H9 (cell line): ENCODE measurements around the gene UPF1. TPM values are rescaled to one million over a fixed set of nuclear protein-coding genes. Genes with fewer than 3 reads are reported as not detected.
"Not testable (repeated sequence)": the region's sequence is repeated elsewhere in the genome, so short reads cannot be mapped to it uniquely, and the experiment has no call there.

Experiments used
- DNase-seq: peaks from one replicate; pipeline ENCODE4 v3.0.0-alpha.2; 2017
- H2AFZ ChIP-seq: one replicate; pipeline ENCODE4 v1.6.1; 2013; ENCODE audit warnings: mild to moderate bottlenecking, low read length, control low read depth, moderate library complexity
- H2AK5ac ChIP-seq: 2 replicates; pipeline ENCODE4 v1.6.1; 2013; ENCODE audit warnings: low read length, control low read depth, mixed read lengths; ENCODE audit not compliant: insufficient read length
- H2BK120ac ChIP-seq: one replicate; pipeline ENCODE4 v1.6.1; 2013; ENCODE audit warnings: low read depth, mild to moderate bottlenecking, low read length, control low read depth, inconsistent platforms; ENCODE audit not compliant: poor library complexity, severe bottlenecking
- H2BK12ac ChIP-seq: 2 replicates; pipeline ENCODE4 v1.6.1; 2013; ENCODE audit warnings: low read length, control low read depth, mixed read lengths, low read depth; ENCODE audit not compliant: insufficient read length
- H2BK15ac ChIP-seq: 2 replicates; pipeline ENCODE4 v1.6.1; 2013; ENCODE audit warnings: low read depth, low read length, control low read depth
- H2BK20ac ChIP-seq: one replicate; pipeline ENCODE4 v1.6.1; 2013; ENCODE audit warnings: low read depth, mild to moderate bottlenecking, low read length, control low read depth, inconsistent platforms; ENCODE audit not compliant: poor library complexity, severe bottlenecking
- H2BK5ac ChIP-seq: 2 replicates; pipeline ENCODE4 v1.6.1; 2013; ENCODE audit warnings: low read length, control low read depth, mixed read lengths; ENCODE audit not compliant: insufficient read length
- H3K14ac ChIP-seq: 2 replicates; pipeline ENCODE4 v1.6.1; 2013; ENCODE audit warnings: low read length, control low read depth; ENCODE audit not compliant: insufficient read depth
- H3K18ac ChIP-seq: 2 replicates; pipeline ENCODE4 v1.6.1; 2013; ENCODE audit warnings: low read depth, mild to moderate bottlenecking, mixed read lengths, low read length, control low read depth; ENCODE audit not compliant: insufficient read length
- H3K23ac ChIP-seq: 2 replicates; pipeline ENCODE4 v1.6.1; 2013; ENCODE audit warnings: low read length, control low read depth, mixed read lengths, low read depth; ENCODE audit not compliant: insufficient read length
- H3K23me2 ChIP-seq: 2 replicates; pipeline ENCODE4 v1.6.1; 2013; ENCODE audit warnings: low read depth, mild to moderate bottlenecking, mixed read lengths, low read length, control low read depth; ENCODE audit not compliant: insufficient read length, poor library complexity, severe bottlenecking
- H3K27ac ChIP-seq: 2 replicates; pipeline ENCODE4 v1.5.1; 2013; ENCODE audit warnings: low read length, control low read depth, mixed read lengths, low read depth; ENCODE audit not compliant: insufficient read length
- H3K27me3 ChIP-seq: 2 replicates; pipeline ENCODE4 v1.6.1; 2013; ENCODE audit warnings: low read length, control low read depth, inconsistent platforms; ENCODE audit not compliant: insufficient read depth
- H3K4ac ChIP-seq: 2 replicates; pipeline ENCODE4 v1.6.1; 2013; ENCODE audit warnings: low read depth, mild to moderate bottlenecking, control low read depth, inconsistent platforms, low read length, moderate library complexity
- H3K4me1 ChIP-seq: 2 replicates; pipeline ENCODE4 v1.6.1; 2013; ENCODE audit warnings: low read length, control low read depth, inconsistent platforms; ENCODE audit not compliant: insufficient read depth
- H3K4me2 ChIP-seq: 2 replicates; pipeline ENCODE4 v1.6.1; 2013; ENCODE audit warnings: low read length, control low read depth, mixed read lengths; ENCODE audit not compliant: insufficient read length, insufficient read depth
- H3K56ac ChIP-seq: 2 replicates; pipeline ENCODE4 v1.6.1; 2013; ENCODE audit warnings: low read depth, mild to moderate bottlenecking, mixed read lengths, low read length, control low read depth; ENCODE audit not compliant: insufficient read length
- H3K79me1 ChIP-seq: 2 replicates; pipeline ENCODE4 v1.6.1; 2013; ENCODE audit warnings: low read depth, mild to moderate bottlenecking, moderate library complexity, low read length, control low read depth, inconsistent platforms; ENCODE audit not compliant: insufficient read depth, poor library complexity, severe bottlenecking
- H3K79me2 ChIP-seq: 2 replicates; pipeline ENCODE4 v1.6.1; 2013; ENCODE audit warnings: low read length, control low read depth, inconsistent platforms; ENCODE audit not compliant: insufficient read depth
- H3K9ac ChIP-seq: 2 replicates; pipeline ENCODE4 v1.6.1; 2013; ENCODE audit warnings: low read length, control low read depth, mixed read lengths; ENCODE audit not compliant: insufficient read length; ENCODE audit errors: extremely low read depth
- H3K9me3 ChIP-seq: one replicate; pipeline ENCODE4 v1.6.1; 2013; ENCODE audit warnings: low read depth, low read length, inconsistent platforms; ENCODE audit not compliant: control insufficient read depth
- H3T11ph ChIP-seq: one replicate; pipeline ENCODE4 v1.6.1; 2013; ENCODE audit warnings: mild to moderate bottlenecking, low read length, control low read depth, inconsistent platforms
- H4K20me1 ChIP-seq: one replicate; pipeline ENCODE4 v1.6.1; 2013; ENCODE audit not compliant: control insufficient read depth, insufficient read length, insufficient read depth
- H4K5ac ChIP-seq: 2 replicates; pipeline ENCODE4 v1.6.1; 2013; ENCODE audit warnings: low read depth, mild to moderate bottlenecking, mixed read lengths, low read length, control low read depth; ENCODE audit not compliant: insufficient read length
- H4K8ac ChIP-seq: replicated peaks from 2 replicates; pipeline ENCODE4 v1.6.1; 2013; ENCODE audit warnings: low read length, control low read depth, mixed read lengths, low read depth; ENCODE audit not compliant: insufficient read length
- H4K91ac ChIP-seq: 2 replicates; pipeline ENCODE4 v1.6.1; 2013; ENCODE audit warnings: low read depth, mild to moderate bottlenecking, moderate library complexity, mixed read lengths, low read length, control low read depth; ENCODE audit not compliant: insufficient read length
- H3K27ac Mint-ChIP-seq, 3 experiments: 2 replicates in 2 of 3; 3 replicates in 1 of 3; pipeline ENCODE4 v1.8.0; 2020 to 2021; ENCODE audit warnings: mixed read lengths in 3 of 3, mild to moderate bottlenecking in 1 of 3, moderate library complexity in 1 of 3
- H3K27me3 Mint-ChIP-seq: 2 replicates; pipeline ENCODE4 v1.8.0; 2021; ENCODE audit warnings: low read depth, mild to moderate bottlenecking, moderate library complexity, mixed read lengths
- H3K36me3 Mint-ChIP-seq, 3 experiments: 2 replicates in 2 of 3; 3 replicates in 1 of 3; pipeline ENCODE4 v1.8.0; 2020 to 2021; ENCODE audit warnings: low read depth in 3 of 3, mixed read lengths in 3 of 3; ENCODE audit not compliant: insufficient read depth in 1 of 3
- H3K4me1 Mint-ChIP-seq, 2 experiments: 2 replicates each; pipeline ENCODE4 v1.8.0; 2020; ENCODE audit warnings: mixed read lengths in 2 of 2
- H3K4me3 Mint-ChIP-seq, 2 experiments: 2 replicates in 1 of 2; 3 replicates in 1 of 2; pipeline ENCODE4 v1.8.0; 2020 to 2021; ENCODE audit warnings: mild to moderate bottlenecking in 2 of 2, mixed read lengths in 2 of 2, moderate library complexity in 1 of 2
- H3K9me3 Mint-ChIP-seq, 2 experiments: 2 replicates in 1 of 2; 3 replicates in 1 of 2; pipeline ENCODE4 v1.8.0; 2020; ENCODE audit warnings: mild to moderate bottlenecking in 2 of 2, mixed read lengths in 2 of 2, moderate library complexity in 1 of 2
- WGBS: extraction: QIAGEN DNeasy Blood & Tissue Kit; methylation state at CpG from one replicate; pipeline ENCODE4 v1.1.7; 2013; ENCODE audit warnings: missing lambda C conversion rate, low lambda C conversion rate, mixed read lengths; ENCODE audit not compliant: insufficient read length; ENCODE audit errors: extremely low coverage; 5-methylcytosine and 5-hydroxymethylcytosine counted together
- total RNA-seq: library from RNA; stranded (reverse); gene quantifications from 2 replicates; pipeline ENCODE4 v1.2.1, GENCODE V29; 2021
- TF ChIP-seq, protein P1 (sequence below): fragments of 200-600 bp; sonication (generic); conservative IDR thresholded peaks from 3 replicates; pipeline ENCODE4 v1.8.0; 2021; ENCODE audit warnings: antibody characterized with exemption, mild to moderate bottlenecking

Gene UPF1
- total RNA-seq, 1 experiment from 2014 or later: 85.4 TPM

DNA sequence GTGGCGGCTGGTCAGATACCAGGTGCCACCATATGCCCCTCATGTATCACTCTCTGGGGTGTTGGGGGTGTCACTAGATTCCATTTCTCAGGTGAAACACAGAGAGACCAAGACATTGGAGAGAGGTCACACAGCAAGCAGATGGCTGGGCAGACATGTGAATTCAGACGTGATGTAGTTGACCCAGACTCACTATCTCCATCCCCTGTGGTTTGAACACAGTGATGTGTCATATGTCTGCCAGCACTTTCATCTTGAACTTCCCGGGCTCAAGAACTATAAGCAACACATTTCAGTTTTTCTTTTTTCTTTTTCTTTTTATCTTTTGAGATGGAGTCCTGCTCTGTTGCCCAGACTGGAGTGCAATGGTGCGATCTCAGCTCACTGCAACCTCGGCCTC lies 16.1 kb upstream of the UPF1 start:
- no peak overlapping the region for H3K14ac ChIP-seq
- no peak overlapping the region for H2BK12ac ChIP-seq
- H3K27me3 ChIP-seq: no peaks in the 10 kb centered on the region; the same call in 1 of the 2 replicates
- no peaks in the 10 kb centered on the region for H3K36me3 Mint-ChIP-seq
- DNase-seq: no peak
- H4K8ac ChIP-seq: no peak overlapping the region
- H3K23me2 ChIP-seq: no peaks in the 10 kb centered on the region
- H3K79me1 ChIP-seq: no peaks in the 10 kb centered on the region
- H4K91ac ChIP-seq: no peak overlapping the region
- no peaks in the 10 kb centered on the region for H3K4me1 Mint-ChIP-seq
- H3K4me2 ChIP-seq: no peak overlapping the region
- no peaks in the 10 kb centered on the region for H3K9me3 Mint-ChIP-seq
- WGBS: no CpG with 5 or more reads among the region's 5 CpGs
- H4K5ac ChIP-seq: no peak overlapping the region
- TF ChIP-seq, protein P1, sequence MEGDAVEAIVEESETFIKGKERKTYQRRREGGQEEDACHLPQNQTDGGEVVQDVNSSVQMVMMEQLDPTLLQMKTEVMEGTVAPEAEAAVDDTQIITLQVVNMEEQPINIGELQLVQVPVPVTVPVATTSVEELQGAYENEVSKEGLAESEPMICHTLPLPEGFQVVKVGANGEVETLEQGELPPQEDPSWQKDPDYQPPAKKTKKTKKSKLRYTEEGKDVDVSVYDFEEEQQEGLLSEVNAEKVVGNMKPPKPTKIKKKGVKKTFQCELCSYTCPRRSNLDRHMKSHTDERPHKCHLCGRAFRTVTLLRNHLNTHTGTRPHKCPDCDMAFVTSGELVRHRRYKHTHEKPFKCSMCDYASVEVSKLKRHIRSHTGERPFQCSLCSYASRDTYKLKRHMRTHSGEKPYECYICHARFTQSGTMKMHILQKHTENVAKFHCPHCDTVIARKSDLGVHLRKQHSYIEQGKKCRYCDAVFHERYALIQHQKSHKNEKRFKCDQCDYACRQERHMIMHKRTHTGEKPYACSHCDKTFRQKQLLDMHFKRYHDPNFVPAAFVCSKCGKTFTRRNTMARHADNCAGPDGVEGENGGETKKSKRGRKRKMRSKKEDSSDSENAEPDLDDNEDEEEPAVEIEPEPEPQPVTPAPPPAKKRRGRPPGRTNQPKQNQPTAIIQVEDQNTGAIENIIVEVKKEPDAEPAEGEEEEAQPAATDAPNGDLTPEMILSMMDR: no peak
- H2BK20ac ChIP-seq: no peak overlapping the region
- no peak overlapping the region for H3K56ac ChIP-seq
- no peak overlapping the region for H3T11ph ChIP-seq
- no peaks in the 10 kb centered on the region for H3K4me1 ChIP-seq
- H2BK15ac ChIP-seq: no peak overlapping the region
- H2BK120ac ChIP-seq: no peak overlapping the region
- no peak overlapping the region for H3K18ac ChIP-seq
- no peaks in the 10 kb centered on the region for H3K79me2 ChIP-seq
- H3K4me3 Mint-ChIP-seq: no peak overlapping the region
- no peak overlapping the region for H3K27ac Mint-ChIP-seq
- H3K27ac ChIP-seq: no peak overlapping the region
- H3K27me3 Mint-ChIP-seq: peaks cover 89% of the 10 kb centered on the region
- H3K9me3 ChIP-seq: no peaks in the 10 kb centered on the region
- no peak overlapping the region for H3K23ac ChIP-seq
- no peak overlapping the region for H2AK5ac ChIP-seq
- H3K9ac ChIP-seq: no peak overlapping the region
- no peaks in the 10 kb centered on the region for H4K20me1 ChIP-seq
- no peak overlapping the region for H3K4ac ChIP-seq
- no peak overlapping the region for H2AFZ ChIP-seq
- no peak overlapping the region for H2BK5ac ChIP-seq

DNA sequence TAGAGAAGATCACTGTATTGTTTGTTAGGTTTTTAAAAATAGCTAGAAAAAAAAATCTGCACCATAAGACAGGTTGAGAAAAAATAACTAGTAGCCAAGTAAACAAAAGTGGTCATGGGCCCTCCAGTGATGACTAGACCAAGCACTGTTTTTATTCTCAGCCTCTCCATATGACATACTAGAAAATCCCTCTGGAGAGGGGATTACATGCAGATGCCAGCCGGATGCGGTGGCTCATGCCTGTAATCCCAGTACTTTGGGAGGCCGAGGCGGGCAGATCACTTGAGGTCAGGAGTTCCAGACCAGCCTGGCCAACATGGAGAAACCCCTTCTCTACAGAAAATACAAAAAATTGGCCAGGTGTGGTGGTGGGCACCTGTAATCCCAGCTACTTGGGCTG lies 15.1 kb upstream of the UPF1 start:
- H2BK12ac ChIP-seq, H3K27ac ChIP-seq, H3K9me3 Mint-ChIP-seq, DNase-seq, H4K5ac ChIP-seq, H2BK15ac ChIP-seq, H4K8ac ChIP-seq, H3K23ac ChIP-seq, H3K9ac ChIP-seq, H3K4me3 Mint-ChIP-seq, H3K79me1 ChIP-seq, H2BK5ac ChIP-seq, H3K23me2 ChIP-seq, H4K20me1 ChIP-seq, H3K36me3 Mint-ChIP-seq, H3K18ac ChIP-seq, H3T11ph ChIP-seq, H3K4me1 ChIP-seq, H3K9me3 ChIP-seq, H3K27me3 ChIP-seq, H3K27ac Mint-ChIP-seq, H2AK5ac ChIP-seq, H3K4ac ChIP-seq, H2BK20ac ChIP-seq, H3K4me2 ChIP-seq, H3K56ac ChIP-seq, H3K4me1 Mint-ChIP-seq, H3K14ac ChIP-seq, H2AFZ ChIP-seq, H2BK120ac ChIP-seq, H4K91ac ChIP-seq, H3K79me2 ChIP-seq: not testable (repeated sequence)
- H3K27me3 Mint-ChIP-seq: peaks cover 88% of the 10 kb centered on the region
- WGBS: no CpG with 5 or more reads among the region's 4 CpGs
